GM10248 (cell line): Measurements from ENCODE around the gene FOXO1.

ENCODE experiments used
- CTCF ChIA-PET: fragments of 300-600 bp; sonication (Branson Sonifier 250); formaldehyde crosslinking; extraction: SDS; loops from one replicate; lab custom pipeline; 2021; ENCODE audit warnings: antibody characterized with exemption; lab: Yijun Ruan, JAX
- POLR2A ChIA-PET: fragments of 350-650 bp; sonication (Branson Sonifier 250); formaldehyde crosslinking; extraction: SDS; loops from one replicate; lab custom pipeline; 2020; ENCODE audit warnings: antibody characterized with exemption; lab: Yijun Ruan, JAX
- DNase-seq: peaks from one replicate; pipeline ENCODE4 v3.0.0; 2012; ENCODE audit errors: extremely low spot score
- CTCF ChIP-seq: IDR thresholded peaks from 2 replicates; pipeline ENCODE4 v1.5.1; 2012; ENCODE audit warnings: mild to moderate bottlenecking, low read depth; ENCODE audit errors: extremely low read depth, missing control alignments, control extremely low read depth

FOXO1 gene

GRCh38 chr13:40580566-40581276 lies 85.7 kb downstream of the FOXO1 start:
- DNase-seq: no peak
- POLR2A ChIA-PET: no interaction called here
- no peak for TF ChIP-seq CTCF
- CTCF ChIA-PET: interaction anchor here (1.2 to 2.0 kb wide), 5 partner anchors 10 to 18 kb away, joined by 3 to 7 read pairs (median 5); no protein-coding TSS in a partner anchor

- ChIA-PET POLR2A (no interaction called here), CTCF (no interaction called here)
- no peak for TF ChIP-seq CTCF
- DNase-seq: no peak
These were observed 86.9 kb downstream of the FOXO1 start for GRCh38 chr13:40579535-40579934.

GRCh38 chr13:40578055-40578454 lies 88.4 kb downstream of the FOXO1 start:
- DNase-seq: no peak
- TF ChIP-seq CTCF: no peak
- POLR2A ChIA-PET: no interaction called here
- CTCF ChIA-PET: interaction anchor here (1.0 kb wide), 1 partner anchor 52 kb away, joined by 3 read pairs; no protein-coding TSS in a partner anchor

DNA sequence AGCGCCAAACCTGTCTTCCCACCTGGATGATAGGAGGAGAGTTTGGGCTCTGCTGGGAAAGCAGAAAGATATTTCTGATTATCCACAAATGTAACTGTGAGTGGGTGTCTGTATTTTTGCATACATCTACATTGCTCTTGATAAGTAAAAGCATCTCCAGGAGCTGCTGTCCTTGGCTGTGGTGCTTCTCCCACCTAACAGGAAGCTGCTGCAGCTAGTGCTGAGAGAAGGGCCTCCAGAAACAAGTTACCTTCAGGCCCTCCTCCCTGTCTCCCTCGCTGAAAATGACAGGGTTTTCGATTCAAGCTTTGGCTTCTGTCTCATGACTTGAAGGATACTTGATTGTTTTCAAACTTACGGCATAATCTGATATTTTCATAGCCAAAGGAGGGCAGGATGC lies 90.1 kb downstream of the FOXO1 start:
- ChIA-PET POLR2A (no interaction called here), CTCF (interaction anchor here (1.0 to 1.2 kb wide), 2 partner anchors 35 to 107 kb away, joined by 3 to 4 read pairs; no protein-coding TSS in a partner anchor)
- TF ChIP-seq CTCF: no peak
- DNase-seq: no peak

DNA sequence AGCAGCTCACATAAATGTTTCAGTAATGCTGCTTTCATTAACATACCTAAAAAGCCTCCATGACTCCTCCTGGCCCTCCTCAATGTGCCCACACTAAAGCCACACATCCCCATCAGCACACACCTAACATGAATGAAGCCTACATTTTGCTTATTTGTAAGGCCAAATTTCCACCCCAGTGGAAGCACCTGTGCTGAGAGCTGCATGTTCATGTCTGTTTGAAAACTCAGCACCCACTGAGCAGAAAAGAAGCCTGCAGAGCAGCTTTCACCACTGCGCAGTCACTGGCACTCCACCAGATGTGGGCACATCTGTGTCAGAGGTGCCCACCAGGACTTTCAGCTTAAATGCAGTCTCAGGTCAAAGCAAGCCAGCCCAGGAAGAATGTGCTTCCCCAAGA lies 93.5 kb downstream of the FOXO1 start:
- TF ChIP-seq CTCF: no peak
- ChIA-PET POLR2A (no interaction called here), CTCF (no interaction called here)
- no peak for DNase-seq

- ChIA-PET CTCF (interaction anchor here (0.8 to 1.6 kb wide), 5 partner anchors 8 to 97 kb away, joined by 3 to 4 read pairs (median 3); no protein-coding TSS in a partner anchor), POLR2A (no interaction called here)
- TF ChIP-seq CTCF: no peak
- no peak for DNase-seq
These were observed 95.0 kb downstream of the FOXO1 start for GRCh38 chr13:40571338-40571963.
